Spinal cord (tissue), 10 donors: Measurements from ENCODE around the gene NAV2. TPM values are rescaled to one million over a fixed set of nuclear protein-coding genes. Genes with fewer than 3 reads are reported as not detected.

Experiments
- DNase-seq, 6 donors: peaks; one replicate each; pipeline versions ENCODE4 v3.0.0 to v3.0.0-alpha.2; 2013 to 2015; ENCODE audit warnings: low spot score in 6 of 6, low read depth in 4 of 6
- H3K27ac ChIP-seq: one replicate; pipeline ENCODE4 v1.5.1; 2013; ENCODE audit warnings: low read depth, low read length, control low read depth
- H3K27me3 ChIP-seq: one replicate; pipeline ENCODE4 v1.6.1; 2013; ENCODE audit warnings: low read length; ENCODE audit not compliant: control insufficient read depth, insufficient read depth
- H3K36me3 ChIP-seq: one replicate; pipeline ENCODE4 v1.6.1; 2013; ENCODE audit warnings: low read length; ENCODE audit not compliant: control insufficient read depth, insufficient read depth
- H3K4me1 ChIP-seq: one replicate; pipeline ENCODE4 v1.6.1; 2013; ENCODE audit warnings: low read length; ENCODE audit not compliant: control insufficient read depth, insufficient read depth
- H3K4me3 ChIP-seq: one replicate; pipeline ENCODE4 v1.5.1; 2013; ENCODE audit warnings: low read depth, low read length, control low read depth
- H3K9me3 ChIP-seq: one replicate; pipeline ENCODE4 v1.6.1; 2013; ENCODE audit warnings: low read length; ENCODE audit not compliant: control insufficient read depth, insufficient read depth
- WGBS: methylation state at CpG from one replicate; pipeline ENCODE4 v1.1.5; 2013; ENCODE audit warnings: missing lambda C conversion rate; ENCODE audit not compliant: insufficient coverage; 5-methylcytosine and 5-hydroxymethylcytosine counted together
- polyA plus RNA-seq, 2 donors: library from polyadenylated mRNA; unstranded; fragments of 120-200 nt; gene quantifications; one replicate each; pipeline ENCODE4 v1.2.1, GENCODE V29; 2013; ENCODE audit not compliant: insufficient read length in 2 of 2
- total RNA-seq, 2 donors: library from RNA; depleted of rRNA in 1 of 2; stranded (reverse); fragments of 120-200 nt in 1 of 2; fragments of >200 nt in 1 of 2; gene quantifications; one replicate each; pipeline versions ENCODE4 v1.2.3 to v1.2.4, GENCODE V29; 2013 to 2014
- donor health status: healthy.

NAV2 gene
- total and polyA plus RNA-seq, 4 donors, result 23.4 to 50.1 (median 30.4) TPM

DNA sequence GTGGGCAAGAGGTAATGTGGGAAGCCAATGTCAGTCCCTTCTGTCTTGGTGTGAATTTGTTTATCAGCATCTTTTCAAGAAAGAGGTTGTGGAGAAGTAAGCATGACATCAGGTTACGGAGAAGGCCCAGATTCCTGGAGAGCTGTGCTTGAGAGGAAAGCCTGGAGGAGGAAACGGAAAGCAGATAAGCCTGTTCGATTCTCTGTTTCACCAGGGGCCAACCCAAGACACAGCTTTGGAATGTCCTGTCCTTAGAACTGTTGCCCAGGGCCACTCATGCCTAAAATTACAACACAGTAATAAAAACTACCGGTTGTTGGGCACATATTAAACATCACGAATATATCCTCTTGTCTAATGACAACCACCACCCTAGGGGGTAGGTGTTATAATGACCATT lies 148.5 kb downstream of the NAV2 start:
- 87% methylated on average over 3 of the region's 5 CpGs for WGBS
- no peaks in the 10 kb centered on the region for H3K36me3 ChIP-seq
- no peaks in the 10 kb centered on the region for H3K9me3 ChIP-seq
- peaks cover 5% of the 10 kb centered on the region for H3K4me1 ChIP-seq
- no peak overlapping the region for H3K27ac ChIP-seq
- DNase-seq, result no peak
- H3K27me3 ChIP-seq, result no peaks in the 10 kb centered on the region
- no peak overlapping the region for H3K4me3 ChIP-seq

DNA sequence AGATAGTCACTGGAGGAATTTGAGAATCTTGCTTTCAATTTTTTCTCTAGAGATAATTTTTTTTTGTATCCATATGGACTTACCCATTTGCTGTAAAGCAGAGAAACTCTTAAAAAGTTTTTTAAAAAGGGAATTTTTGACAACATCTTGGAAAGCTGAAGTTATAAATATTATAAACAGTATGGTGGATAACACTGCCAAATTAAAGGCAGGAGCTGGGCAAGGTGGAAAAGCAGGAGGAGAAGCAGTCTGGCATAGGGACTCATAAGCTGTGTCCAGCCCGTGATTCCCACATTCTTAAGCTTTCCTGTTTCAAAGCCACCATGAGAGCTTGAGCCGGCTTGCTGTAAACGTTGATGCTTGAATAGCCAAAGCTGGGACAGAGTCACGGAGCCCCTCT lies 149.5 kb downstream of the NAV2 start:
- WGBS, result 95% methylated on average over 4 of the region's 4 CpGs
- peak in 1 of 6 donors; percentile 65 for DNase-seq
- H3K9me3 ChIP-seq, result no peaks in the 10 kb centered on the region

DNA sequence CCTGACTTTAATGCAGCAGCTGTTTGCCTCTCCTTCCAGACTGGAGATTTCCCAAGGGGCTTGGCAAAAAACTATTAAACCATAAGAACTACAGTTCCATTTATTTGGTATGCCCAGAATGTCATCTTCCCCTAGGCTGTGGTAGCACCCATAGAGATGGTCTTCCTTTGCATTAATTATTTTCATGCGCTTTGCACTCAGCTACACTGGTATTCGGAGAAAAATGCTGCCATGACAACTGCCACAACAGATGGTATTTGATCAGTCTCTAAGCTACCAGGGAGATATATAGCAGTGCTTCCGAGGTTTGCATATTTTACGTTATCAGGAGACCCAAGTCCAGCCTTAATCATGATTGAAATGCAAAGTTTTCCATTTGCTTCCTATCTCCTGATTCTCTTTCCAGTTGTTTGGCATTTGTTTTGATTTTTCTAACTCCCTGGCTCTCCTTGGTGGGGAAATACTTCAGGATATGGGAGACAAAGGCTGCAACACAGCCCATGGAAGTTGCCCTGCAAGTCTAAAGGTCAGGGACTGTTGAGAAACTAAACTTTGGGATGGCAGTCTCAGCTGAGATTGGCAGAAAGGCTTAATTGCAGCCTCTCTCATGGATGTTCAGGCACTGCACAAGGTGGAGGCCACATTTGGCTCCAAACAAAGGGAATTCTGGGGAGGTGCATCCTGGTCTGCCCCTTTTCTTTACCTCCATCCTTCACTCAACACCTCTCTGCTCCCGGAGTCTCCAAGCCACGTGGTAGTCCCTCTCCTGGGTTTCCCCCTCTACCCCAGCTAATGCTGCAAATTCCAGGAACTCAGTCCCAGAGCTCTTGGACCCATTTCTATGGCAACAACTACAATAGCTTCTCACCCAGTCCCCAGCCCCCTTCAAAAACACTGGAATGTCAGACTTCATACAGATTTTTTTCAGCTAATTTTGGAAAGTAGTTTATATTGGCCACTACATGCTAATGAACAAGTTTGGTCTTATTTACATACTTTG lies 151.8 kb downstream of the NAV2 start:
- WGBS, result 26% methylated on average over 6 of the region's 6 CpGs
- DNase-seq, result peak in 2 of 6 donors; percentile 81 to 89
- no peaks in the 10 kb centered on the region for H3K27me3 ChIP-seq
- no peak overlapping the region for H3K27ac ChIP-seq
- peaks cover 9% of the 10 kb centered on the region for H3K4me1 ChIP-seq
- H3K36me3 ChIP-seq, result no peaks in the 10 kb centered on the region
- no peak overlapping the region for H3K4me3 ChIP-seq
- no peaks in the 10 kb centered on the region for H3K9me3 ChIP-seq

More for the DNA sequence above, 149.5 kb downstream of the NAV2 start:
- peaks cover 5% of the 10 kb centered on the region for H3K4me1 ChIP-seq
- H3K27ac ChIP-seq, result no peak overlapping the region
- H3K4me3 ChIP-seq, result no peak overlapping the region
- no peaks in the 10 kb centered on the region for H3K27me3 ChIP-seq
- no peaks in the 10 kb centered on the region for H3K36me3 ChIP-seq

DNA sequence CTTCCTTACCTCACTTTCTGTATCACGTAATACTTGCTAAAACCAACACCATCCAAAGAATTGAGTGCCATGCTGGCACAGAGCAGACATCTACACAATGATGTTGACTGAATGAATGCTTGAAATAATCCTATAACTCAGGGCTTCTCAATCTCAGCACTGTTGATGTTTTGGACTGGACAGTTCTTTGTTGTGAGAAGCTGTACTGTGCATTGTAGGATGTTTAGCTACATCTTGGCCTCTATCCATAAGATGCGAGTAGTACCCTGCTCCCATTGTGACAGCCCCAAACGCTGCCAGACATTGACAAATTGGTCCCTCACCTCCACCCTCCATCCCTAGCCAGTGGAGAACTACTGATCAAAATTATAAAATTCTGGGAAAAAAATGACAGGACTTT lies 153.4 kb downstream of the NAV2 start:
- no peaks in the 10 kb centered on the region for H3K9me3 ChIP-seq
- H3K4me1 ChIP-seq, result peaks cover 9% of the 10 kb centered on the region
- no peak overlapping the region for H3K27ac ChIP-seq
- DNase-seq, result no peak
- no peak overlapping the region for H3K4me3 ChIP-seq
- H3K27me3 ChIP-seq, result no peaks in the 10 kb centered on the region
- WGBS, result no CpG with 5 or more reads among the region's 3 CpGs
- H3K36me3 ChIP-seq, result no peaks in the 10 kb centered on the region

DNA sequence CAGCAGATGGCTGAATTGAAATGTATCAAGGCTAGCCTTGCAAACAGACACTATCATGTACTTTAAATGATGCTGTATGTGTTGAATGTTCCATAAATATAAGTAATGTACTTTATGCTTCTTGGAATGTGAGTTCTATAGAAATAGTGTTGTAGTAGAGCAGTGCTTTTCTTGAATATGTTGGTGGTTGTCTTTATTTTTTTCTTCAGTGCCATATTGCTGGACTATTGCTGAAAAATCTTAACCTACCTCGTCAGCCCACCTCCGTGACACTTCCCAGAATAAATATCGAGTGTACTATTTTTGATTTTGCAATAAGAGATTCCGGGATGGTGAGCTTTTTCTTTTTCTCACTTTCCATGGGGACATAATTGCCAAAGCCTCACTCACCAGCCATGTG lies 153.9 kb downstream of the NAV2 start:
- WGBS, result no CpG with 5 or more reads among the region's 4 CpGs

DNA sequence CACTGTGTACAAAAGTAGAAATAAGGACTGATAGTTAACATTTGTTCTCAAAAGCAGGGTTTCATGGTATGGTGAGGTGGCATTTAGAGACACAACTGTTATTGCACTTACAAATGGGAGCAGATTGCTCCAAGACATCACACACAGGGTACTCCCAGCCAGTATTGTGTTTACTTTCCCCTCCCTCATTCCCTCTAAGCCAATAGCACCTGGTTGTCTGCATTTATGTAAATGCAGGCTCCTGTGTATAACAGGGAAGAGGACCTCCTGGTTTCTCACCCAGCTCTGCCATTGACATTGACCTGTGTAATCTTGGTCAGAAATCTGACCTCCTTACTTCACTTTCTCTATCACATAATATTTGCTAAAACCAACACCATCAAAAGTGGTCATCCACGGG lies 154.4 kb downstream of the NAV2 start:
- no peak overlapping the region for H3K27ac ChIP-seq
- no peaks in the 10 kb centered on the region for H3K9me3 ChIP-seq
- peaks cover 2% of the 10 kb centered on the region for H3K36me3 ChIP-seq
- WGBS, result no CpG with 5 or more reads among the region's 1 CpG
- peaks cover 9% of the 10 kb centered on the region for H3K4me1 ChIP-seq
- no peaks in the 10 kb centered on the region for H3K27me3 ChIP-seq
- no peak for DNase-seq
- H3K4me3 ChIP-seq, result no peak overlapping the region

More for the DNA sequence above, 153.9 kb downstream of the NAV2 start:
- no peak overlapping the region for H3K27ac ChIP-seq
- H3K4me1 ChIP-seq, result peaks cover 9% of the 10 kb centered on the region
- peaks cover 2% of the 10 kb centered on the region for H3K36me3 ChIP-seq
- no peak for DNase-seq
- no peak overlapping the region for H3K4me3 ChIP-seq
- H3K27me3 ChIP-seq, result no peaks in the 10 kb centered on the region
- no peaks in the 10 kb centered on the region for H3K9me3 ChIP-seq

DNA sequence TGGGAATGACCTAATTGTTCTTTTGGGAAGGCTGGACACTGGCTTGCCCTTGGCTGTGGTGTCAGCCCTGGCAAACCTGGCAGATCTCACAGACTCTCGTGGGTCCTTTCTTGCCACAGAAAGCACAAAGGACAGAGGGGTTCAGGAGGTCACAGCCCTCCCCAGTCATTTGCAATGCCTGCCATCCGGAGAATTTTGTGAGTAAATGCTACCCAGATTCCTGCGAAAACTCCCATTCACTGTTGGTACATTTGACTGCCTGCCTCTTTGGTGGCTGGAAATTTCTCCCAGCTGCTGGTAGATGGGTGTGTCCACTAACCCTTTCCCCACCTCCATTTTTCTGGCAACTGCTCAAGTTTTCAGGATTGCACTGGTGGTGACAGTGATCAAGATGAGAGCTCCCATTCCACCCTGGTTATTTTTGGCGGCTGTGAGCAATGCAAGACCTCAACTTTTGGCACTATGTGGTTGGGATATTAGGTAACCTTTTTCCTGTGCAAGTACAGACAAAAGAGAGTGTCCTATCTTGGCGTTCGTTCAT lies 155.7 kb downstream of the NAV2 start:
- H3K4me3 ChIP-seq, result no peak overlapping the region
- peaks cover 2% of the 10 kb centered on the region for H3K36me3 ChIP-seq
- H3K4me1 ChIP-seq, result peaks cover 9% of the 10 kb centered on the region
- DNase-seq, result peak in 1 of 6 donors; percentile 28
- 29% methylated on average over 1 of the region's 6 CpGs for WGBS
- H3K9me3 ChIP-seq, result no peaks in the 10 kb centered on the region
- H3K27me3 ChIP-seq, result no peaks in the 10 kb centered on the region
- no peak overlapping the region for H3K27ac ChIP-seq

DNA sequence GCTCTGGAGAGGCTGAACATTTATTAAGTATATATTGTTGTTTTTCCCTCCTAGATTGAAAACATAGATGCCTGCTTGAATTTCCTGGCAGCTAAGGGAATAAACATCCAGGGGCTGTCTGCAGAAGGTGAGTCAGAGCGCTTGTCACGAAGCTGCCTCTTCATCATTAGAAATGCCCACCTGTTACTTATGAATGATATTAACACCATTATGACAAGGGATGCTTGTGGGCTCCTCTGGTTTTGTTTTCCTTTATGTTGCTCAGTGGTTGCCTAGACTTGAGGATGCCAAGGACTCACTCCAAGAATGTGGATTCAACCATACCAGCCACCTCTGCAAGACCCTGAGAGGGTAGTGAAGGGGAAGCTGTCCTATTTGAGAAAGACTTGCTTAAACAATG lies 156.2 kb downstream of the NAV2 start:
- no peak overlapping the region for H3K4me3 ChIP-seq
- no peaks in the 10 kb centered on the region for H3K27me3 ChIP-seq
- no peak overlapping the region for H3K27ac ChIP-seq
- 86% methylated on average over 2 of the region's 2 CpGs for WGBS
- H3K4me1 ChIP-seq, result peaks cover 9% of the 10 kb centered on the region
- no peak for DNase-seq
- H3K36me3 ChIP-seq, result peaks cover 2% of the 10 kb centered on the region
- no peaks in the 10 kb centered on the region for H3K9me3 ChIP-seq

DNA sequence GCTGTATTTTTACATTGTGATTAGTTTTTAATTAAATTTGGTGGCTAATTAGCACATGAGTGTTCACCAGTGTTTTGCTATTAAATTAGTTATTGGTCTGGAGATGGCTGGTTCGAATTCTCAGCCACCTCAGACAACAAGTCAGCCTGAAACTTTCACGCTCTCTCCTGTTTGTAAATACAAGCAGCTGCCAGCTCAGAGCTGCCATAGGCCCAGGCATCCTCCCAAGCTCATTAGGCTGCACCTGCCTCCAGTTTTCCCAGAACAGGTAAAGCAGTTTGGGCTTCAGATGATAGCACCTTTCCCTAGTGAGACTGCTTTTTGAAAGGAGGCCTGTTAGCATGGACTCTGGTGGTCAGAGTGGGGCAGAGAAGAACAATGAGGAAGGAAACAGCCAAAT lies 156.8 kb downstream of the NAV2 start:
- Histone ChIP-seq H3K27ac (no peak overlapping the region), H3K9me3 (no peaks in the 10 kb centered on the region), H3K4me1 (peaks cover 8% of the 10 kb centered on the region), H3K27me3 (no peaks in the 10 kb centered on the region), H3K36me3 (peaks cover 2% of the 10 kb centered on the region), H3K4me3 (no peak overlapping the region)
- DNase-seq, result no peak
- WGBS, result 100% methylated on average over 1 of the region's 2 CpGs
